NCI-H82 treated with DMSO at 0.1 percent for 48 hours (cell line): ENCODE data around the gene TGM3.

Experiments used
- DNase-seq: peaks from one replicate; lab custom pipeline; 2025; ENCODE audit not compliant: unreplicated experiment; lab: John Stamatoyannopoulos, UW

Gene TGM3

GRCh38 chr20:2374346-2375125, 78.7 kb downstream of the TGM3 start:
- DNase-seq, result no peak

DNA sequence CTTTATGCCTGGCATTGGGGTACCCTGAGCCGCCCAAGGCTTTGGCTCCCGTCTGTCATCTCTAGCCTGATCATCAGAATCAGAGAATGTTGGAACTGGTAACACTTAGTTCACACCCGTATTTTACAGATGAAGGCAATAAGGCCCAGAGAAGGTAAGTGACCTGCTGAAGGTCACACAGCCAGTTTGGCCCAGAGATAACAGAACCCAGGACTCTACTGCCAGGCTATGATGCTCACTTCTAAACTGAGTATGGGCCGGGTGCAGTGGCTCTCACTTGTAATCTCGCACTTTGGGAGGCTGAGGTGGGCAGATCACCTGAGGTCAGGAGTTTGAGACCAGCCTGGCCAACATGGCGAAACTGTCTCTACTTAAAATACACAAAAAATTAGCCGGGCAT, 83.1 kb downstream of the TGM3 start:
- no peak for DNase-seq

DNA sequence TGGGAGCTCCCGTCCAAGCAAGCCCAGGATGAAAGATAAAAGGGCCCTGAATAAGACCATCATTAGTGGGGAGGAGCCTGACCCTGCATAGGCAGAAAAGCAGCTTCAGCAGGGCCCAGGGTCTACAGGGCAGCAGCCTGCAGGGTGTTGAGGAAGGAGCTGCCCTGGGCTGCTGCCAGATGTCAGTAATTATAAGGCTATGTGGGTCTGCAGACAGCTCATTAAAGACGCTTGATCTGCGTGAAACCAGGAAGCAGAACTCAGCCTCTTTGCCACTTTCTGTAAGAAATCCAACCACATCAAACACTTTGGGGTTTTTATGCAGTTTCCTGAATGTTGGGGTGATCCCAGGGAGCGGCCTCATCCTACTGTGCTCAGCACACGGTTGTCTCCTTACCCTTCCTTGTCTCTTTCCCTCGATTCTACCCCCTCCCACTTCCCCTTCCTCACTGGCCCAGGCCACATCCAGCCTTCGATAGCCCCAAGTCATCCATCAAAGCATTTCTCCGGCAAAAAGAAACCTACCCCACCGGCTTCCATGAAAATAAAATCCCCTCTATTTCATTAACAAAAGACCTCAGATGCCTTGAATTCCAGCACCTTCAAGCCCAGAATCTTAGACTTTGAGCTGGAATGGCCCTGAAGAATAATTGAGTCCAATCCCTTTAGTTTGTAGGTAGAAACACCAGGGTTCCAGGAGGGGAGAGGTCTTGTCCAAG, 83.9 kb downstream of the TGM3 start:
- no peak for DNase-seq

- DNase-seq, result no peak
Measured at GRCh38 chr20:2380601-2381000, 84.8 kb downstream of the TGM3 start, which contains the start of gene TGM6. Gene TGM6, plus strand, starts transcription at chr20:2380901. Its CDS starts 68 bp downstream, at chr20:2380969.

GRCh38 chr20:2381303-2381702, 85.5 kb downstream of the TGM3 start:
- DNase-seq, result no peak

DNA sequence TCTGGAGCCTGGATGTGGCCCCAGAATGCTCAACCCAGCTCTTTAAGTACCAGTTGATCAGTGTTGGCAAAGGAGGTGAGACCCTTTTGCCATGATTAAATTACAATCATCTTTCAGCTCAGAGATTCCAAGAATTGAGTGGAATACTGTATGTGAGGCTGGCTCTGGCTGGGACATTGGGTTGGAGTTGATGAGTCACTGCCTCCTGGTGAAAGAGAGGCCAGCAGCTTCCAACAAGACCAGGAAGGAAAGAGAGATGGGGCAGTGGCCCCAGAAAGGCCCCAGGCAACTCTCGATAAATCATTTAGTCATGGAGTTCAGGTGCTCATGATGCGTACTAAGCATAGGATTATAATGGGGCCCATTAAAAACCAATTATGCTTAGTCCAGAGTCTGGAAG, 87.0 kb downstream of the TGM3 start:
- no peak for DNase-seq

- DNase-seq, result no peak
Measured at GRCh38 chr20:2385026-2385425, 89.2 kb downstream of the TGM3 start.

GRCh38 chr20:2385496-2385895, 89.7 kb downstream of the TGM3 start:
- DNase-seq, result no peak

DNA sequence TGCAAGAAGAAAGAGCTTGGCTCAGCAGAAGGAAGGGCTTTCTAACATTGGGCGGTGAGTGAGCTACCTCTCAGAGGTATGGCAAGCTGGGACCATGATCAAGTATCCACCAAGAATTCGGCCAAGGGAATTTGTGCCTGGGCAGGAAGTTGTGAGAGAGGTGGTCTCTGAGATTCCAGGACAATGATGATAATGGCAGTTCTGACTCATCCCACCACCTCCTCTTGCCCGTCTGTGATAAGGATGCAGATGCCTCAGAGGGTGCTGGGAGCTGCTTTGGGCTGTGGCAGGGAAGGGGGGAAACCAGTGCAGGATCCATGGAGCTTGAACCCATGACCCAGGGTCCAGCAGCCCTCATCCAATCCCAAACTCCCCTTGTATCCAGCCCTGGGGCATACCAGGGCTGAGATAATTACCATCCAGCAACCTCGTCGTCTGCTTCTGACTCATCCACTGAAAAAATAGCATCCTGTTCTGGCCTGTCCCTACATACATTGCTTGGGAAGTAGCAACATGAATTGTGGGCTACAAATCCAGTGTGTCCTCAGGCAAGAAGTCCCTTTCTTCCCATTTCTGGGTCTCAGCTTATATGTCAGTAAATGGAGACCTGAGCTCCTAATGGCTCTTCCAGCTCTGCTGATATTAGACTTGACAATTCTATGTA, 90.8 kb downstream of the TGM3 start:
- DNase-seq, result no peak

- DNase-seq, result no peak
Measured at GRCh38 chr20:2387180-2387577, 91.4 kb downstream of the TGM3 start.

GRCh38 chr20:2387580-2387979, 91.8 kb downstream of the TGM3 start:
- no peak for DNase-seq
